A673 (cell line): ENCODE results near the gene FITM1.

Source experiments
- EZH2 ChIP-seq: fragments of 200-600 bp; sonication (generic); IDR thresholded peaks from 2 replicates; pipeline ENCODE4 v1.6.1; 2017; ENCODE audit warnings: borderline replicate concordance, low read depth, mild to moderate bottlenecking, mixed read lengths, antibody characterized with exemption, low read length; ENCODE audit not compliant: poor library complexity, severe bottlenecking
- TF ChIP-seq, protein P1 (sequence below): fragments of 300-800, 200-600 bp; sonication (generic); conservative IDR thresholded peaks from 2 replicates; pipeline ENCODE4 v1.5.1; 2017; ENCODE audit warnings: low read depth, mild to moderate bottlenecking, antibody characterized with exemption, low read length, moderate library complexity, mixed read lengths

DNA sequence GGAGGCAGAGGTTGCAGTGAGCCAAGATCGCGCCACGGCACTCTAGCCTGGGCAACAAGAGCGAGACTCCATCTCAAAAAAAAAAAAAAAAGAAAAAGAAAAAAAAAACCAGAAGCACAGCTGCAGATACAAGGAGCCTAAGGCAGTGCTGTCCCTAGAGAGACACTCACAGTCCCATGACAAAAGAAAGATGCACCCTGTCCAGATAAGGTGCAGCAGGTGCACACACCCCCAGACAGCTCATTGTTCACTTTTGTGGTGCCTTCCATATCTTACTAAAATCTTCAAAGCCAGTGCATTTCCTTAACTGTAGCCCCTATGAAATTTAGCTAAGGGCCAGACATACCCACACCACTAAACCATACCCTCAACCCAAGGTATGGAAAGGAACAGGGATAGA, 8.0 kb upstream of the FITM1 start:
- TF ChIP-seq, protein P1, sequence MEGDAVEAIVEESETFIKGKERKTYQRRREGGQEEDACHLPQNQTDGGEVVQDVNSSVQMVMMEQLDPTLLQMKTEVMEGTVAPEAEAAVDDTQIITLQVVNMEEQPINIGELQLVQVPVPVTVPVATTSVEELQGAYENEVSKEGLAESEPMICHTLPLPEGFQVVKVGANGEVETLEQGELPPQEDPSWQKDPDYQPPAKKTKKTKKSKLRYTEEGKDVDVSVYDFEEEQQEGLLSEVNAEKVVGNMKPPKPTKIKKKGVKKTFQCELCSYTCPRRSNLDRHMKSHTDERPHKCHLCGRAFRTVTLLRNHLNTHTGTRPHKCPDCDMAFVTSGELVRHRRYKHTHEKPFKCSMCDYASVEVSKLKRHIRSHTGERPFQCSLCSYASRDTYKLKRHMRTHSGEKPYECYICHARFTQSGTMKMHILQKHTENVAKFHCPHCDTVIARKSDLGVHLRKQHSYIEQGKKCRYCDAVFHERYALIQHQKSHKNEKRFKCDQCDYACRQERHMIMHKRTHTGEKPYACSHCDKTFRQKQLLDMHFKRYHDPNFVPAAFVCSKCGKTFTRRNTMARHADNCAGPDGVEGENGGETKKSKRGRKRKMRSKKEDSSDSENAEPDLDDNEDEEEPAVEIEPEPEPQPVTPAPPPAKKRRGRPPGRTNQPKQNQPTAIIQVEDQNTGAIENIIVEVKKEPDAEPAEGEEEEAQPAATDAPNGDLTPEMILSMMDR = no peak
- TF ChIP-seq EZH2 = no peak
